Keratinocyte (primary cell): ENCODE results near the gene CYFIP1.

Experiments
- EZH2 ChIP-seq: IDR thresholded peaks from one replicate; pipeline ENCODE4 v1.6.1; 2012; ENCODE audit warnings: inconsistent platforms, mild to moderate bottlenecking, low read length, moderate library complexity
- TF ChIP-seq, protein P1 (sequence below), 3 experiments: IDR thresholded peaks in 1 of 3; conservative IDR thresholded peaks in 1 of 3; optimal IDR thresholded peaks in 1 of 3; 2 replicates in 2 of 3; 3 replicates in 1 of 3; pipeline versions ENCODE3 to v1.5.1; 2011; ENCODE audit warnings: low read length in 3 of 3, mild to moderate bottlenecking in 3 of 3, moderate library complexity in 2 of 3, control low read depth in 1 of 3, inconsistent platforms in 1 of 3; ENCODE audit not compliant: insufficient read depth in 2 of 3; ENCODE audit errors: extremely low read depth in 1 of 3

DNA sequence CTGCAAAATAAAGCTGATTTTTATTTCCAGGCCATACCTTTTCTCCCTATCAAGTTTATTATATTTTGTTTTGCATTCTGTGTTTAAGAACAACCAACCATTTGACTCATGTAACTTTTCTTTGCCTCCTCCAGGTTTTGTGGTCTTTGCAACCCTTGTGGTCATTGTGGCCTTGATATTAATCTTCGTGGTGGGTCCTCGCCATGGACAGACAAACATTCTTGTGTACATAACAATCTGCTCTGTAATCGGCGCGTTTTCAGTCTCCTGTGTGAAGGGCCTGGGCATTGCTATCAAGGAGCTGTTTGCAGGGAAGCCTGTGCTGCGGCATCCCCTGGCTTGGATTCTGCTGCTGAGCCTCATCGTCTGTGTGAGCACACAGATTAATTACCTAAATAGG is 114.1 kb downstream of the CYFIP1 start:
- TF ChIP-seq, protein P1, sequence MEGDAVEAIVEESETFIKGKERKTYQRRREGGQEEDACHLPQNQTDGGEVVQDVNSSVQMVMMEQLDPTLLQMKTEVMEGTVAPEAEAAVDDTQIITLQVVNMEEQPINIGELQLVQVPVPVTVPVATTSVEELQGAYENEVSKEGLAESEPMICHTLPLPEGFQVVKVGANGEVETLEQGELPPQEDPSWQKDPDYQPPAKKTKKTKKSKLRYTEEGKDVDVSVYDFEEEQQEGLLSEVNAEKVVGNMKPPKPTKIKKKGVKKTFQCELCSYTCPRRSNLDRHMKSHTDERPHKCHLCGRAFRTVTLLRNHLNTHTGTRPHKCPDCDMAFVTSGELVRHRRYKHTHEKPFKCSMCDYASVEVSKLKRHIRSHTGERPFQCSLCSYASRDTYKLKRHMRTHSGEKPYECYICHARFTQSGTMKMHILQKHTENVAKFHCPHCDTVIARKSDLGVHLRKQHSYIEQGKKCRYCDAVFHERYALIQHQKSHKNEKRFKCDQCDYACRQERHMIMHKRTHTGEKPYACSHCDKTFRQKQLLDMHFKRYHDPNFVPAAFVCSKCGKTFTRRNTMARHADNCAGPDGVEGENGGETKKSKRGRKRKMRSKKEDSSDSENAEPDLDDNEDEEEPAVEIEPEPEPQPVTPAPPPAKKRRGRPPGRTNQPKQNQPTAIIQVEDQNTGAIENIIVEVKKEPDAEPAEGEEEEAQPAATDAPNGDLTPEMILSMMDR (optimal IDR thresholded peaks at IDR 0.05 in 1 of 3, IDR thresholded peaks at IDR 0.05 in 1 of 3, conservative IDR thresholded peaks at IDR 0.05 in 1 of 3; ENCODE audit: extremely low read depth in 1 of 3, insufficient read depth in 2 of 3, low read length in 3 of 3) = no peak
- no peak for TF ChIP-seq EZH2
